NCI-H2029 treated with DMSO at 0.1 percent for 48 hours (cell line): Measurements from ENCODE around the gene RAB11FIP3.
"Not testable (repeated sequence)": the region's sequence is repeated elsewhere in the genome, so short reads cannot be mapped to it uniquely, and the experiment has no call there.

Experiments
- DNase-seq: peaks from one replicate; lab custom pipeline; 2025; lab: John Stamatoyannopoulos, UW

The RAB11FIP3 gene

GRCh38 chr16:467249-467871 is 41.9 kb downstream of the RAB11FIP3 start:
- DNase-seq = not testable (repeated sequence)

GRCh38 chr16:468068-468821 is 42.8 kb downstream of the RAB11FIP3 start:
- DNase-seq = no peak

- DNase-seq = not testable (repeated sequence)
Measured at GRCh38 chr16:469459-469858, 44.0 kb downstream of the RAB11FIP3 start.

- DNase-seq = no peak
Measured at GRCh38 chr16:470418-470817, 45.0 kb downstream of the RAB11FIP3 start.

- DNase-seq = no peak
Measured at GRCh38 chr16:471353-472198, 46.1 kb downstream of the RAB11FIP3 start.

GRCh38 chr16:472199-472504 is 46.7 kb downstream of the RAB11FIP3 start:
- no peak for DNase-seq

- DNase-seq = no peak
Measured at GRCh38 chr16:473046-474043, 47.9 kb downstream of the RAB11FIP3 start.

GRCh38 chr16:474420-475122 is 49.1 kb downstream of the RAB11FIP3 start:
- no peak for DNase-seq

GRCh38 chr16:476039-476438 is 50.6 kb downstream of the RAB11FIP3 start:
- no peak for DNase-seq

- DNase-seq = no peak
Measured at GRCh38 chr16:477301-478157, 52.1 kb downstream of the RAB11FIP3 start.

GRCh38 chr16:478287-478686 is 52.8 kb downstream of the RAB11FIP3 start:
- not testable (repeated sequence) for DNase-seq

GRCh38 chr16:482468-483185 is 57.2 kb downstream of the RAB11FIP3 start:
- DNase-seq = no peak

GRCh38 chr16:483341-484075 is 58.1 kb downstream of the RAB11FIP3 start:
- no peak for DNase-seq

GRCh38 chr16:489606-490005 is 64.2 kb downstream of the RAB11FIP3 start:
- no peak for DNase-seq

- no peak for DNase-seq
Measured at GRCh38 chr16:490768-491167, 65.3 kb downstream of the RAB11FIP3 start.

GRCh38 chr16:491220-491919 is 65.9 kb downstream of the RAB11FIP3 start:
- DNase-seq = no peak

GRCh38 chr16:492211-492875 is 66.9 kb downstream of the RAB11FIP3 start:
- no peak for DNase-seq
